ENCODE measurements around the gene CCDC91.
"Not testable (repeated sequence)": the region's sequence is repeated elsewhere in the genome, so short reads cannot be mapped to it uniquely, and the experiment has no call there.

Gene CCDC91

DNA sequence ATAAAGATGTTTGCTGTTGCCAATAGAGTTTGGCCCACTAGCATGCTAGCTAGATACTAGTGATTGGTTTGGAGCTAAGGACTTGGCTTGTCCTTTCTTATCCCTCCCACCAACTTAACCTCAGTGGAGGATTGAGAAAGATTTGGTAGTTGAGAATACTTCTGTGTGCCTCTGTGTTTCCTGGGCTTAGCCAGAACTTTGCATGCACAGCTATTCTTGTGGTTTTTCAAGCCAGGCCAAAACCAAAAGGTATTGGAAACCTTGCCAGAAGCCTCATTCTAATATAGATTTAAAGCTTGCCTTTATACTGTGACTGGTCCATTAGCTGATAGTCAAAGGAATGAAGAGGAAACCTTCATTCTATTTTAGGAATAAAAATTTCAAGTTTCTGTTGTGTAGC, 188.5 kb downstream of the CCDC91 start:
- DNase-seq, result no peak

DNA sequence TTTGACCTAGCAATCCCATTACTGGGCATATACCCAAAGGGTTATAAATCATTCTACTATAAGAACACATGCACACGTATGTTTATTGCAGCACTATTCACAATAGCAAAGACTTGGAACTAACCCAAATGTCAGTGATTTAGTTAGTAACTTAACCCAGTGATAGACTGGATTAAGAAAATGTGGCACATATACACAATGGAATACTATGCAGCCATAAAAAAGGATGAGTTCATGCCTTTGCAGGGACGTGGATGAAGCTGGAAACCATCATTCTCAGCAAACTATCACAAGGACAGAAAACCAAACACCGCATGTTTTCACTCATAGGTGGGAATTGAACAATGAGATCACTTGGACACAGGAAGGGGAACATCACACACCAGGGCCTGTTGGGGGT, 189.5 kb downstream of the CCDC91 start:
- not testable (repeated sequence) for DNase-seq

DNA sequence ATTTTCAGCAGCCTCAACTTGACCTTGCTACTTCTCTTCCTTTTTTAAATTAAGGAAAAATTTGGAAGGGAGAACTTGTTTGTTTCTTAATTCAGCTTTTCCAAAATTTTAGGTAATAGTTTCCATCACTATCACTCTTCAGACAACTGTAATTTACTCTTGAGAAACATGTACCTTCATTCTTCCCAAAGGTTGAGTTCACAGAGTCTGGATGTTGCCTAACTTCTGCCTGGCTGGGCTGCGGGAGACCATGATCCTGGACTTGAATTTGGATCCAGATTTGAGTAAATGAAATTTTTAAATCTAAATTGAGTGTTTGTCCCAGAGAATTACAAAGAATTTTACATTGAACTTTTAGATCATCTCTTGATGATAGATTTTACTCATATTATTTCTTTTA, 193.1 kb downstream of the CCDC91 start:
- no peak for DNase-seq

DNA sequence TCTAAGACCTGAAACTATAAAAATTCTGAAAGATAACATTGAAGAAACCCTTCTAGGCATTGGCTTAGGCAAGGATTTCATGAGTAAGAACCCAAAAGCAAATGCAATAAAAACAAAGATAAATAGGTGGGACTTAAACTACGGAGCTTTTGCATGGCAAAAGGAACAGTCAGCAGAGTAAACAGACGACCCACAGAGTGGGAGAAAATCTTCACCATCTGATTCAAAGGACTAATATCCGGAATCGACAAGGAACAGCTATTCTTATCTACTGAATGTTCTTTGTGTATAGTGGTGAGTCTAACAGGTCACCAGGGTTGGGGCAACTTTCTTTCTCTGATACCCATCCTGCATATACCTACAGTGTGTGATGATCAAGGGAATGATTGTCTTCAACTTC, 198.6 kb downstream of the CCDC91 start:
- no peak for DNase-seq

DNA sequence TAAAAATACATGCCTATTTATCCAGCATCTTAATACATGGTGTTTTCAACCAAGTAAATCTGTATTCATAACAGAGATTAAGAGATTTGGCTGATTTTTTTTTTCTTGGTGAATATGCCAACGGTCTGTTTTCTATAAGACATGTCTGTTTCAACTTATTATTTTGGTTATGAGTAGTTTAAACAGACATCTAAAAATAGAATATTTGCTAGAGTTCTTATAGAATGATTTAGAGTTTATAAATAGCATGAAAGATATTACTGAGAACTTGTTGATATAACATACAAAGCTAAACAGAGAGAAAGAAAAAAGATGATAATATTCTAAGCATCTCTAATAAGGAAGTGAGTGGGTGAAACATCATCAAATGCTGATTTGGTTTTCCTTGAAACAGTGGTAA, 199.9 kb downstream of the CCDC91 start:
- no peak for DNase-seq

DNA sequence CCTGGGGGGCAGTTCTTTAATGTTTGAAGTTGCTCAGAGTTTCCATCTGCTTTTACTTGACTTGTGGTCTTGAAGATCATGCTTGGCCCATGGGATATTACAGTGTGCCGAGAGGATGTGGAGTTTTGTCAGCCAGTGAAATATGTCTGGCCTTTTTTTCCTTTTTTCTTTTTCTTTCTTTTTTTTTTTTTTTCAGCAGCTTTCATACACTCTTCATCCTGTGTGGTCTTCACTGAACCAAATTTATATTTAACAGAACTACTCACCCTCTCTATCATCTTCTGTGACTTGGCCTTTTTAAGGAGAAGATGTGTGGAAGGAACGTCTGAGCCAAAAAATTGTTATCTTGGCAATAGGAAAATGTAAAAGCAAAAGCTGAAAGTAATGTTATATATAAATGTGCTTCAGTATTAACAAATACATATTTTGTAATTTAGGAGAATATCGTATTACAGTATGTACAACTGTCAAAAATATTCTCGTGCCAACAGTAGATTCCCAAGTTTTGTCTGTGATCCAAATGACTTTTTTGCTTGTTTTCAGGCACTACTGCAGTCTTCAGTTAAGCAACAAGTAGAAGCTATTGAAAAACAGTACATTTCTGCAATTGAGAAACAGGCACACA, 200.6 kb downstream of the CCDC91 start:
- no peak for DNase-seq

DNA sequence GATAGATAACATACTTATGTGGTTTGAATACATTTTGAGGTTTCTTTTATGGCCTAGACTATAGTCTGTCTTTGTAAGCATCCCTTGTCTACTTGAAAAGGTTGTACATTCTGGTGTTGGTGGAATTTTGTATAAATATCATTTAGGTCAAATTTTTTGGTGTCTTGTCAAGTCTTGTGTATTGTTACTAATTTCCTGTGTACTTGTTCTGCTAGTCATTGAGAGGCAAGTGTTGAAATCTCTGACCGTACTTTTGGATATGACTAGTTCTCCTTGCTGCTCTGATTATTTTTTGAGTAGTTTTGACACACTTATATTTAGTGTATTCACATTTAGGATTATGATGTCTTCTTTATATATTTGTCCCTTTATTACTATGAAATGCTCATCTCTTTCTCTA, 219.6 kb downstream of the CCDC91 start:
- no peak for DNase-seq

DNA sequence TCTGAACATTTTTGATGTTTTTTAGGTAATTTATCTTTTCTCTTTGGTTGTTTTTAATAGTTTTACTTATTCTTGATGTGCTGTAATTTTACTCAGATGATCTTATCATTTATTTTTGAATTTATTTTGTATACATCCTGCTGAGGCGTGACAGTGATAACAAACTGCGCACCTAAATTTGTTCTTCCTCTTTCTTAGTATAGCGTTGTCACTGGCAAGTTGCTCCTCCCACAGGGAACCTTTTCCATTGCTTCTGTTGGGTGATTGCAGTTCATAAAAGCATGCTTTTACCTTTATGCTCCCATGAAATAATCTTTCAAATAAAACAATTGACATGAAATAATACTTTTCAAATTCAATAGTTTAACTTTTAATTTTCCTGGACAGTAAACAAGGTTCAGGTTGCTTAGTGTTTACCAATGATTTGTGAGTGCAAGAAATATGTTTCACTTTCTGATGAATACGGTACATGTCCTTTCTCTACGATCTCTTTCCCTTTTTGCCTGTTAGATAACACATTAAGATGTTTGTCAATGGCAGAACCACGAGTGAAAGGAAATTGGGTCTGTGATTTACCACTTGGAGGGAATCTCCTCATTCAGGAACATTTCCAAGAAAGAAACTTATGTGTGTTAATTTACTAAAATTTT, 223.3 kb downstream of the CCDC91 start:
- no peak for DNase-seq

DNA sequence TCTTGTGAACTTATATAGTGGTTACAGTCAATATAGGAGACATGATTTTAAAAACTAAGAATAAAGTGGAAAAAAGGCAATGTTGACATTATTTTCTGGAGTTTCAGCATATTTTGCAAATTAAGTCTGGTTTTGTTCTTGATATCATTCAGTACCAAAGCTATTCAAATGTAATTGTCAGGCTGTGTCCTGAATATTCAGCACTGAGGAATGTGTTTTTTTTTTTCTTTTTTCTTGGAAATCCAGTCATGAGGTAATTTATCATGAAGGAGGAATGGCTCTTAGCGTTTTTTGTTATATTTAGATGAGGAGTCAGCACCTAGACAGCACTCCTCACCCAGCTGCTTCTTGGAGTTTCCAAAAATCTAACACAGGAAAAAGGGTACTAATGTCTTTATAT, 225.5 kb downstream of the CCDC91 start:
- no peak for DNase-seq

DNA sequence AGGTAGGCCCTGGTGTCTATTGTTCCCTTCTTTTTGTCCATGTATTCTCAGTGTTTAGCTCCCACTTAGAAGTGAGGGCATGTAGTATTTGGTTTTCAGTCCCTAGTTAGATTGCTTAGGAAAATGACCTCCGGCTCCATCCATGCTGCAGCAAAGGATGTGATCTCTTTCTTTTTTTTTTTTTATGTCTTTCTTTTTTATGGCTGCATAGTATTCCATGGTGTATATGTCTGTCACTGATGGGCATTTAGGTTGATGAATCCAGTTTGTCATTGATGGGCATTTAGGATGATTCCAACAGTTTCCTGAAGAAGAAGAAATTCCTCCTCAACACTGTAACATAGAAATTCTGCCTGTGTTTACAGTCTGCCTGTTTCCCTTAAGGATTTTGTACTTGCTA, 231.1 kb downstream of the CCDC91 start:
- no peak for DNase-seq

DNA sequence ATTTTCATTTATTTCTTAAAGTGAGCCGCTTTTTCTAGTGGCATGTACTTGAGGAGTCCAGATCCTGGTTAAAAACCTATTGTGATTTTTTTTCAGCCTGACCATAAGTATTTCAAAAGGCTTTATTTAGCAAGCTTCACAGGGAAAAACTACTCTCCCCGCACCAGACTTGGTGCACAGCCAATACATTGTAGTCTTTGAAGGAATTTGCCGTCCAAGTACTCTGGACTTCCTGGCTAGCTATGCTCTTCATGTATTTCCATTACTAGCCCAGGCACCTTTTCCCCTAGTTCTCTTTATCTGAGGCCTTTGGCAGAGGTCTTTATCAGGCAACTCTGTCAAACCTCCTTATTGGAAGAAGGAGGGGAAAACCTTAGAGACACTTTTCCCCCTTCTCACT, 234.7 kb downstream of the CCDC91 start:
- no peak for DNase-seq

DNA sequence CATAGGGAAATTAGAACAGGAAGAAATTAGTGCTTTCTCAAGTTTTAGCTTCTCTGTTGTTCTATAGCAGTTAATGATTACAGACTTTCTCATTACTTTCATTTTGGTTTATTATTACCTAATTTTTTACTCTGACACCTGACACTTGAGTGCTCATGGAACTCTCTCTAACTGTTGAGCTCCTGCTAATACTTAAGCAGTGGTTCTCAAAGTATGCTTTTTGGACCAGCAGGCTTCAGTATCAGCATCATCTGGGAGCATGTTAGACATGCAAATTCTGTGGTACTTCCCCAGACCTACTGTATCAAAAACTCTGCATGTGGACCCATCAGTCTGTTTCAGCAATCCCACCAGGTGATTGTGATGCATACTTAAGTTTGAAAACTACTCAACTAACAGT, 235.3 kb downstream of the CCDC91 start:
- no peak for DNase-seq

DNA sequence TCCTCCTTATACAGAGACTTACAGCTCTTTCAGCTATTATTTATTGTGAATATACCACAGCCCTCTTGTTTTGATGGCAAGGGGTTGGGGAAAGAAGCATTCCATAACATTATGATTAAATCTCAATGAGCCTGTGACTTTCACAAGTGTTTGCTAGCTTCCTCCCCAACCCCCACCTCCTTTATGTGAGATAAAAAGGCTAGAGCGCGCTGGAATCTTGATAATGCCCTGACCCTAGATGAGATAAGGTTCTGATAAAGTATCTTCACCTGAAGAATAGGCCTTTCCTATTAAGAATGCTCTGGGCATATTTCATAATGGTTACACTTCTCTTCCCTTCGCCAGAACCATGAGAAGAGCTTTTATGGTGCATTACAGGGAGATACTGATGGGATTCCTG, 236.8 kb downstream of the CCDC91 start:
- DNase-seq, result no peak

DNA sequence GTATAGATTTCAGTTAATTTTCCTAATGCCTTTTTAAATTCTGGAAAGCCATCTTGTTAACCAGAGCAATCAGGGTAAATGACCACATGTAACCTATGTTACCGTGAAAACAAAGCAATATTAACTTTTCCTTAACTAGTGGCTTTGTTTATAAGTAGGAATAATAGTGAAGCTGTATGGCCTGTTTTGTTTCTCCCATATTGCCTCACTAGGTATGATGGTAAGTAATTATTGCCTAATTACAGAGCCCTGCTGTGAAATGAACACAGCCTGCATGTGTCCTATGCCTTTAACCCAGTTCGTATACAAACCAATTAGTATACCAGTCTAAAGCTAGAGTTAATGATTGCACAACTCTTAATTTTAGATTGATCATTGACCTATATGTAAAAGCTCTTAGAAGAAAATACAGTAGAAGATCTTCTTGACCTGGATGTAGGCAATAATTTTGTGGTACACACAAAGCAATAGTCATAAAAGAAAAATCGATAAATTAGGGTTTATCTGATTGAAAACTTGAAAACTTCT, 249.9 kb downstream of the CCDC91 start:
- no peak for DNase-seq

DNA sequence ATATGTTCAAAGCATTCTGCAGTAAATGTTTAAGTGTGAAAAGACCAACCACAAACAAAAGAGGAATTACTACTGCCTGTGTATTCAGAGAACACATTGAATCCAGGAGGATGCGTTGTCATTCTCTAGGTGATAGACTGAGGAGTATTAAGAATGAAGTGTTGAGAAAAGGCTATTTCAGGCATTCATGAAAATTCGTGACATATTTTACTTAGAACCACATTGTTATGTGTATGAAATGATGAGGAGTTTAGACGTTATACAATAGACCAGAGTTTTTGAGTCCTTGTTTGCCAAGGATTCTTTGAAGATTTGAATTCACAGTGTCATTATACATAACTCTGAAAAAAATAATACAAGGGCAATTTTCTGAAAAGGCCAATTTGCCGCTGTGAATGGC, 251.8 kb downstream of the CCDC91 start:
- DNase-seq, result no peak

DNA sequence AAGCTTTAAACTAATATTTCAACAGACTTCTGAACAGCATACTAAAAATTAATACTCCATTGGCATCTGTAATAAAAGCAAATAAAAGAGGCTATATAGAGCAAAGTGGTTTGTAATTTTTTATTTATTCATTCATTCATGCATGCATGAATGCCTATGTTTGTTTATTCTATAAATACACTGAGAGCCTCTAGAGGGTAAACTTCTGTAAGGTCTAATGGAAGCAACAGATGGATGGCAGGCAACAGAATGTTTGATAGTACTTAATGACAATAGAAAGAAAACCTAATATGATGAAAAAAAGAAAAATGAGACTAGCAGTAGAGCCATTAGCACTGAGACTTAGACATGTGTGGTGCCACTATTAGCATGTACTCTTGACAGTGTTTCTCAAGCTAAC, 253.1 kb downstream of the CCDC91 start:
- DNase-seq, result no peak

DNA sequence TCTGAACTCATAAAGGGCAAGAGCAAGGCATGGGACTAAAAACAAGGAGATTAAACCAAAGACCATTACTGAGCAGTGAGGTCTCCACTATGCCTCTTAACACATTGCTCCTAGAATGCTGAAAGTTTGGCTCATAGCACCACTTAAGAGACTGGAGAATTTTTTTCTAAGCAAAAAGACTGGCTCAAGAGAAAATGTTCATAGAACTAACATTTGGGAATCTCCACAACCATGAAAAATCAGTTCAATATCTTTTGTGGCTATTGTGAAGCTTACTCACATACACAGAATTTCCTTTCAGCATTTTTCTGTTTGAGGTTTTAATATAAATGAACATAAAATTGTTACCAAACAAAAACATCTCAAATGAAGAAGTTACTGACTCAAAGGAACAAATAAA, 255.8 kb downstream of the CCDC91 start:
- DNase-seq, result no peak

DNA sequence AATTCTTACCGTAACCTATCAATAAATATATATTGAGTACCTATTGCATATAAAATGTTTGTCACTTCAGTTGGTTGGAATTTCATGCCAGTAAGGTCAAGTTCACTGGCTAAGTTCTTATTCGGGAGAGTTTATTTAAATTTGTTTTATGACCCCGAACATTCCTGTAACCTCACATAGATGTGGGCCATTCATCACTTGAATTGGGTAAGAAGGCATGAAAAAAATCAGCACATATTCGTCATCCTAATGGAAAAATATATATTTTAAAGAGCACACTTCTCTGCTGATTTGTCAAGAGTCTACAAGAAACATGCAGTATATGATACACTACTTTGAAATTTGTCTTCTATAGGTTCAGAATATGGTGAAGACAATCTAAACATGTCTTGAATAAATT, 263.4 kb downstream of the CCDC91 start:
- DNase-seq, result no peak

DNA sequence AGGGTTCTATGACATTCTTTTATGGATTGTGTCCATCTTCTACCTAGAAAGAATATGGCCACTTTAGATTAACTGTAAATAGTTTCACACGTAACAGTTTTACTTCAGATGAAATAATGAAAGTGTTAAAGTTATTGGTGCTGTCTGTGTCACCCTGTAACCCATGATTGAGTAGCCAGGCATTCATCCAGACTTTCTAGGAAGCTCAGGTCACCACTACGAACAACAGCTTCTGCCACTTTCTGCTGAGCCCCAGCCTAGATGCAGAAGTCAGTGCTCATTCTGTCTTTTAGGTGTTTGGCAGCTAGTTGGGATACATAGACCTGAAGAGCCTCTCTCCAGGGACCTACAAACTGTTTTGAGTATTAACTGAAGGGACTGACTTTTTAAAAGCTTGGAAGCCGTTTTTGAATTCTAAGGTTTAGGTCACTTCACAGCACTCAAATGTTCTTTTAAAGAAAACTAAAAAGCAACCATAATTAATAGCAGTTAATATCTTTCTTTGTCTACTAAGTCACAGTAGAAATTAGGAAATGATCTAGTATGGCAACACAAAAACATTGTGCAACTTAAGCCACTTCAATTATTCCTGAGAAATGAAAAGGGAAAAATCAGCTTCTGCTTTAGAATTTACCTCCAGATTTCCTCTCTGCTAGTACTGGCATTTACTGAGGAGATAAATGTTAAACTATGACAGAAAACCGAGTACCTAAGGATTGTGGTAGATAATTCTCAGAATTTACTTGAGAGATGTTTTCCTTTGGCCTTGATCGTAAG, 266.9 kb downstream of the CCDC91 start:
- no peak for DNase-seq

DNA sequence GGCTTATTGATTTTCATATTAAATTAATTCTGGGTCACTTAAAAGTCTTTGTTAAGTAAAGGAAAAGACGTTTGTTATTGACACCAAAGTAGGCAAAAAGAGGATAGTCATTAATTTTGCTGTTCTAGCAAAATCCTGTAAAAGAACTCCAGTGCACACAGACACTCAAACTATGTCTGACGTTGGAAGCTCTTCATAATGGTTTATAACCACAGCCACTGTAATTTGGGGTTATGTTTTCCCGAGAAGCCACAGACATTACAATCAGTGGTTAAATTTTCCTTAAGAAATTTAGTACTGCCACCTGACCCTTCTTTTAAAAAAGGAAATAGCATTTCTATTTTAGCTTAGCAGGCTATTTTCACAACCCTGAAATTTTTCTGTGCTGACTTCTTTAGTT, 267.5 kb downstream of the CCDC91 start:
- DNase-seq, result no peak

DNA sequence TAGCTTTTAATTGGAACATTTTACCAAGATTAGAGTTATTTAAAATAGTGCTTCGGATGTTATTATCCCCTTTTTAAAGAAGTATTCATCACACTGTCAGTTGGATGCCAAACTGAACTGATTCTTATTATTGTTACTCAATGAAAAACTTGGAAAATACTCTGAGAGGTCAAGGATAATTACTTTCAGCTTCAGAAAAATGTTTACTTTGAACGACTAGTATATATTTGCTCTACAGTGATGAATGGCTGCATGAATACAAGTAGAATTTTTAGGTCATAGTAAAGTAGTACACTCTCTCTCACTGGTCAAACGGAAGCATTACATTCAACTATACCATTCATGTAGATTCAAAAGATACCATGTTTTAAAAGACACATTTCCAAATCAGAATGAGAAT, 269.2 kb downstream of the CCDC91 start:
- no peak for DNase-seq

DNA sequence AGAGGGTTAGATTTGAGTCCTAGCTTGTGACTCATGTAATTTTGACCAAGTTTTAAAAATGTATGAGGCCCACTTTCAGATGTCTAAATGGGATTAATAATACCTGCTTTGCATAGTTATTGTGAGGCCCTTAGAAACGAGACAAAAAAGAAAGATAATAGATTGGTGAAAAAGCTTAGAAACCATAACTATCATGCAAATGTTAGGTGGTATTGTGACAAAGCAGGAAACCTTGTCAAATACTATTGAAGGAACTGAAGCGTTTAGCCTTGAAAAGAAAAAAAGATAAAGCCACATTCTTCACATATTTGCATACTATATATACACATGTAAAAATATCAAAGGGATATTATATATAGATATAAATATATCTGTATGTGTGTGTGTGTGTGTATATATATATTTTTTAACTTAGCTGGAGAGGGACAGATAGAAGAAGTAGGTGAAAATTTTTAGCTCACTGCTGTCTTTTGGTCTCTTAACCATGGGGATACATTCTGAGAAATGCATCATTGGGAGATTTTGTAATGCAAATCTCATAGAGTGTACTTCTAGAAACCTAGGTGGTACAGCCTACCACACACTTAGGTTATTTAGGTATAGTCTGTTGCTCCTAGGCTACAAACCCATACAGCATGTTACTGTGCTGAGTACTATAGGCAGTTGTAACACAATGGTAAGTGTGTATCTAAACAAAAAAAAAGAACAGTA, 270.3 kb downstream of the CCDC91 start:
- DNase-seq, result no peak

DNA sequence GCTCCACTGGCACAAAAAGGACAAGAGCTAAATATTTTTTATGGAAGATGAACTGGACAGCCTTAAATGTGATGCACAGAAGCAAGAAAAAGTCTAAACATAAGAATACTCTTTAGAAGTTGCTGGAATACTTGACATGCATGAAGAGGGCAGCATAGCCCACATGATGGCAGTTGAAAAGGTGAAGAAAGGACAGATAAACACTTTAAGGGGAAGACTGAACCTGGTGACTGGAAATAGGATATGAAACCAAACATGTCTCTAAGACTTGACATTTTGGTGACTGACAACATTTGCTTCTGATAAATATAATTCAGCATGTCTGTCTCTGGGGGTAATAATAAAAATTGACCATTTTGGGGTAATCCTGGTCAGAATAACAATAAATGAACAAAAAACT, 273.1 kb downstream of the CCDC91 start:
- DNase-seq, result no peak

DNA sequence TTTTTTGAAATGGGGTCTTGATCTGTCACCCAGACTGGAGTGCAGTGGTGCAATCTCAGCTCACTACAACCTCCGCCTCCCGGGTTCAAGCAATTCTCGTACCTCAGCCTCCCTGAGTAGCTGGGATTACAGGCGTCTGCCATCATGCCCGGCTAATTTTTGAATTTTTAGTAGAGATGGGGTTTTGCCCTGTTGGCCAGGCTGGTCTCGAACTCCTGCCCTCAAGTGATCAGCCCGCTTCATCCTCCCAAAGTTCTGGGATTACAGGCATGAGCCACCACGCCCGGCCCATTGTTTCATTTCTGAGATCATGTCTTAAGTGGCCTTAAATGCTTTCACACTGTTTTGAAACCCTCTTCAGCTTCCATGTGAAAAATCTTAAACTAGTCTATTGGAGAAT, 281.5 kb downstream of the CCDC91 start:
- not testable (repeated sequence) for DNase-seq

All from NCI-H1436 (cell line).